ENCODE measurements around the gene HBG1.

HBG1 gene

GRCh38 chr11:5245155-5245554 is 4.5 kb downstream of the HBG1 start:
- no peak for DNase-seq

GRCh38 chr11:5243816-5244180 is 5.9 kb downstream of the HBG1 start:
- no peak for DNase-seq

GRCh38 chr11:5242933-5243815 is 6.5 kb downstream of the HBG1 start:
- peak; percentile 30 for DNase-seq

DNA sequence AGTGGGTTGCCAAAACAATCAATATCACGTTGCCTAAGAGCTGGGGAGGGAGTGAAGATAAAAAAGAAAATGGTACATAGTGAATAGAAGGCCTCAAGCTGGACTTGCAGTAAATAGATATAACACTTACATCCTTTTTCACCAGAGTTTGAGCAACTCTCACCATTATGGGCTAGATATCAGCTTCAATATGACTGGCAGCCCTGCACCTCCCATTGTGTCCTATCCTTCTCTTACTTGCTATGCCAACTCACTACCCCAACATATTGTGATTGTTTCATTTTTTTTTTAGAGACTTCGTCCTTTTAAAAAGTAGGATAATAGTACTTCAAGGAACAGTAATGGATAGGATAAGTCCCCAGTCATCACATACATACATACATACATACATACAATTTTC is 7.4 kb downstream of the HBG1 start:
- no peak for DNase-seq

DNA sequence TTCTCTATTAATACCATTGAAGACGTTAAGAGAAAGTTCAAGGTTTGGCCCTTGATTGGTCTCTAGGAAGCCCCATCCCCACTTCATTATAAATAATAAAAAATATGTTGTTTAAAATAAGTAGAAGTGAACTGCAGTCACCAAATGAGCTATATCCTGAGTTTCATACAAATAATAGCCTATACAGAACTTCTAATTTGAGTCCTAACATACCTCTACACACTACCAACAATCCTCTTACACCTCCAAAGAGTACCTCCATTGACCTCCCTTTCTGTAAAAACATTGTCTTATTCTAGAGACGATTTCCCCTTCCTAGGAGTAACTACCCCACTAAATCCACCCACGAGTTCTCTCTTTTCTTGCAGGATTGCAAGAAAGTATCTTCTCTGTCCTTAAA is 8.2 kb downstream of the HBG1 start:
- no peak for DNase-seq

- DNase-seq = no peak
Observed at GRCh38 chr11:5240458-5240857, 9.2 kb downstream of the HBG1 start.

GRCh38 chr11:5240056-5240455 is 9.6 kb downstream of the HBG1 start:
- no peak for DNase-seq

DNA sequence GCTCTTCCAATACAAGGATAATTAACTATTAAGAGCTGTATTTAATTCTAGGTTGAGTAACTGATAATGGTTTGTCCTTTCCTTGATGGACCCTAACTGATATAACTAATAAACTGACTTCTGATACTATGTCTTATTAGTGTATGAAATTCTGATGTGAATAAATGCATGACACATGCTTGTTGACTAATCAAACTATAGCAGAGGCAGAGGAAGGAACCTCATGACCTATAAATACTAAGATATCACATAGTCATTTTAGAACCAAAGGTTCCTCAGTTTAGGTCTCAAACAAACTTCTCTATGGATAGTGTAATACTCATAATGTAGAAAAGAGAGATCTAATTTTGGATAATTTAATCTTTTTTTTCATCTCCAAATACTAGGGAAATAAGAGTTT is 10.6 kb downstream of the HBG1 start:
- DNase-seq = no peak

- DNase-seq = no peak
Observed at GRCh38 chr11:5238486-5238885, 11.2 kb downstream of the HBG1 start.

GRCh38 chr11:5237420-5237819 is 12.2 kb downstream of the HBG1 start:
- DNase-seq = no peak

DNA sequence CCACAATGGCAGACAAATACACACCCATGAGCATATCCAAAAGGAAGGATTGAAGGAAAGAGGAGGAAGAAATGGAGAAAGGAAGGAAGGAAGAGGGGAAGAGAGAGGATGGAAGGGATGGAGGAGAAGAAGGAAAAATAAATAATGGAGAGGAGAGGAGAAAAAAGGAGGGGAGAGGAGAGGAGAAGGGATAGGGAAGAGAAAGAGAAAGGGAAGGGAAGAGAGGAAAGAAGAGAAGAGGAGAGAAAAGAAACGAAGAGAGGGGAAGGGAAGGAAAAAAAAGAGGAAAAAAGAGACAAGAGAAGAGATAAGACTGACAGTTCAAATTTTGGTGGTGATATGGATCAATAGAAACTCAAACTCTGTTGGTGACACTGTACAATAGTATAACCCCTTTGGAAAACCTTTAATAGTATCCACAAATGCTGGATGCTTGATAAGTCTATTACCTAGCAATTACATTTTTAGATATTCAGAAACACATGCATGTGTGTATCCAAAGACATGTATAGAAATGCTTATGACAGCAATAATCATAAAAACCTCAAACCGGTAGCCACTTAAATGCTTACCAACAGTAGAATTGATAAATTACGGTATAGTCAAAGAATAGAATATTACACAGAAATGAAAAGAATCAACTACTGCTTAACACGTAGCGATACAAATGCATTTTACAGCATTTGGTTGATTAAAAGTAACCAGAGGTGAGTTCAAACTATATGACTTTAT is 14.1 kb downstream of the HBG1 start:
- no peak for DNase-seq

DNA sequence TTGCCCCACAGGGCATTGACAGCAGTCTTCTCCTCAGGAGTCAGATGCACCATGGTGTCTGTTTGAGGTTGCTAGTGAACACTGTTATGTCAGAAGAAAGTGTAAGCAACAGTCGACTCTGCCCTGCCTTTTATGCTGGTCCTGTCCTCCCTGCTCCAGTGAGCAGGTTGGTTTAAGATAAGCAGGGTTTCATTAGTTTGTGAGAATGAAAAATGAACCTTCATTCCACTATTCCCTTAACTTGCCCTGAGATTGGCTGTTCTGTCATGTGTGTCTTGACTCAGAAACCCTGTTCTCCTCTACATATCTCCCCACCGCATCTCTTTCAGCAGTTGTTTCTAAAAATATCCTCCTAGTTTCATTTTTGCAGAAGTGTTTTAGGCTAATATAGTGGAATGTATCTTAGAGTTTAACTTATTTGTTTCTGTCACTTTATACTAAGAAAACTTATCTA is 15.2 kb downstream of the HBG1 start, which contains the start of gene HBD:
TSS of gene HBD (minus strand) at position 103 of the 454 bp plus-strand sequence. CDS start at position 53, 50 bp downstream.
- DNase-seq = no peak

DNA sequence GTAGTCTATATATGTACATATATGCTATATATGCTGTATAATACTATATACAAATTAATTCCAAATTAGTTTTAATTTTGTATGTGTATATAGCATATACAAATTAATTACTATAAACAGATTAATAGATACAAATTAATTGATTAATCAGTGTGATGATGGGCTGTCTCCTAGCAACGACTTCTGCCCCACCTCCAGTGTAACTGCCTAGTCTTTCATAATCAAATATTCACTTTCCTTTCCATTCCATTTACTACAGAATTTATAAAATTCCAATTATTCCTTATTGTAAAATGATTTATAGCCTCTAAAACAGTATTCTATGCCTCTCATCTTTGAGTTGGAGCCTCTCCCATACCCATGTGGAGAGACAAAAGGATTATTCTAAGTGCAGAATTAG is 16.4 kb downstream of the HBG1 start:
- DNase-seq = no peak

DNA sequence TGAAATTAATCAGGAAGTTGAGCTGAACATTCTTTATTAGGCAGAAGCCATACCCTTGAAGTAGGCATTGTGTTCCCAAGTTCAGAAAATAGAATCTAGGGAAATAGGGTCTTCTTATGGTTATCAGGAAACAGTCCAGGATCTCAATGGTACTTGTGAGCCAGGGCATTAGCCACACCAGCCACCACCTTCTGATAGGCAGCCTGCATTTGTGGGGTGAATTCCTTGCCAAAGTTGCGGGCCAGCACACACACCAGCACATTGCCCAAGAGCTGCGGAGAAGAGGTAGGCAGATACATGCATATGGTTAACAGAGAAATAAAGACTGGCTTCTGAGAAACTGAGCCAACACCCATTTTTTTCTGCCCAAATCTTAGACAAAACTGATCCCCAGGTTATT is 16.8 kb downstream of the HBG1 start:
- no peak for DNase-seq

- no peak for DNase-seq
Observed at GRCh38 chr11:5232176-5232575, 17.5 kb downstream of the HBG1 start.

GRCh38 chr11:5231111-5231510 is 18.5 kb downstream of the HBG1 start:
- DNase-seq = no peak

- no peak for DNase-seq
Observed at GRCh38 chr11:5230266-5230665, 19.4 kb downstream of the HBG1 start.

DNA sequence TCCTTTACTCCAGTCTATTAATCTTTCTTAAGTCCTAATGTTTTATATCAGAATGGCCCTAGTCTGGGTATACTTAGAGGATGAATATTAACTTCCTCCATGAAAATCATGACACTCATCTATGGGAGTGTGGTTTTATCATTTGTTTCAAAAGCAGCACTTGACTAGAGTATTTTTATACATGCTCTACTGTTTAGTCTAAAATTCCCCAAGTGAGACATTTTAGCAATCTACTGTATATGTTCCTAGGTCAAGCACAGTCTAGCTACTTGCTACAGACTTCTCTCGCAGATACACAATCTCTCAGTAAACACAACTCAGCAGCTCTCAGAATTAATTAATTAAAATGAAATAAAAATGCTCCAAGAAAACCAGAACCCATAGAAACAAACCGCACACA is 19.9 kb downstream of the HBG1 start:
- no peak for DNase-seq

DNA sequence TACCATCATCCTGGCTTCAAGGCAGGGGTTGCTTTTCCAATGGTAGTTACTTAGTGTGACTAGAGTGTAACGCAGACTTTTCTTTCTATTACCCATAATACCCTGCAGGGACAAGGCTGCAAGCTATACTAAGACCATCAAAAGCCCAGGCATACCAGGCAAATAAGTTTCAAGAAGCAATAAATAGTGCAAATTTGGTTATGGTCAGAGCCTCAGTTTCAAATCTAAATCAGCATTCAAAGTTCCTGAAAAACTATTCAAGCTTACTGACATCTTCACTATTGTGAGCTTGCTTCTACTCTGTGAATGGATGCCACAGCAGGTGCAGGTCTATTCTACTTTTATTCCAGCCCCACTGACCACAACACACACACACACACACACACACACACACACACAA is 20.3 kb downstream of the HBG1 start:
- DNase-seq = no peak

DNA sequence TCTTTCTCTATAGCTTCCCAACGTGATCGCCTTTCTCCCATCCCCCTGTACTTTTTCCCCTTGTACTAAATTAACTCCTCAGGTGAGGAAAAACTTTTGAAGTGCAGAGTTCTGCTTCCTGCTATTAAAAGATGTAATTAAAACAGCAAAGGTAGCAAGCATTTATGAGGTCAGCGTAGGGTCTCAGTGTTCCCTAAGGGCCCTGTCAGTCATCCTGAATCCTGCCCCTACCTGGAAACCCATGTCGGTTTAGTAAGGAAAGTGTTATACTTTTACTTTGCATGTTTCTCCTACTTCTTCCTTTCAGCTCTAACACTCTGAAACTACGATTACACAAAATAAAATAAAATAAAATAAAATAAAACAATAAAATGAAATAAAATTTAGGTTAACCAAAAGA is 21.5 kb downstream of the HBG1 start:
- no peak for DNase-seq

DNA sequence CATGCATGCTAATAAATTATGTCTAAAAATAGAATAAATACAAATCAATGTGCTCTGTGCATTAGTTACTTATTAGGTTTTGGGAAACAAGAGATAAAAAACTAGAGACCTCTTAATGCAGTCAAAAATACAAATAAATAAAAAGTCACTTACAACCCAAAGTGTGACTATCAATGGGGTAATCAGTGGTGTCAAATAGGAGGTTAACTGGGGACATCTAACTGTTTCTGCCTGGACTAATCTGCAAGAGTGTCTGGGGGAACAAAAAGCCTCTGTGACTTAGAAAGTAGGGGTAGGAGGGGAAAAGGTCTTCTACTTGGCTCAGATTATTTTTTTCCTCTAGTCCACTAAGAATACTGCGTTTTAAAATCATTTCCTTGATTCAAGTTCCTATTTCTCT is 22.0 kb downstream of the HBG1 start:
- no peak for DNase-seq

- DNase-seq = peak; percentile 98
Observed at GRCh38 chr11:5226732-5227310, 22.8 kb downstream of the HBG1 start, which contains the start of gene HBB. TSS of gene HBB (minus strand) at chr11:5227071. CDS start at chr11:5227021, 50 bp downstream.

GRCh38 chr11:5225480-5225871 is 24.2 kb downstream of the HBG1 start:
- no peak for DNase-seq

Measured in HCEC 1CT (cell line).